Stimulated activated CD4-positive, alpha-beta T cell treated with anti-CD3 and anti-CD28 coated beads, Interleukin-12 subunit alpha, Interleukin-12 subunit beta, amount 100 ng/mL, for 48 hours (primary cell): ENCODE data around the gene POLR3E.

ENCODE experiments used
- DNase-seq, 3 donors: peaks; one replicate each; pipeline ENCODE4 v3.0.0-alpha.2; 2020; ENCODE audit warnings: low read depth in 2 of 3, low spot score in 1 of 3

The POLR3E gene

GRCh38 chr16:22316411-22316811, 19.2 kb downstream of the POLR3E start:
- no peak for DNase-seq

- no peak for DNase-seq
Observed at GRCh38 chr16:22317001-22317530, 19.9 kb downstream of the POLR3E start.

DNA sequence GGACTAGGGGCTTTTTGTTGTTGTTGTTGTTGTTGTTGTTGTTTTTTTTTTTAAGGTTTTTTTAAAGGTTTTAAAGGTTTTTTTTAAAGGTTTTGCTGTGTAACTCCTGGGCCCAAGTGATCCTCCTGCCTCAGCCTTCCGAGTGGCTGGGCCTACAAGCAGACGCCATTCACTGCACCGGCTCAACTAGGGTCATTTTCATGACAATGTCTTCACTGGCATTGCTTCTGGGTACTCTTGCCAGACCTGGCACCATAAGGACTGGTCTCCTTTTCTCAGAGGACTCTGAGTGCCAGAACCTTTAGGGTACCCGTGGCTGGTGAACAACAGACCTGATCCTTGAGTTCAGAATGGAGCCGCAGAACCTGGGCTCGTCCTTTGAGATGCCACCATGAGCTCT, 20.4 kb downstream of the POLR3E start:
- no peak for DNase-seq

- peak; percentile 40 to 68 (median 49) for DNase-seq
Observed at GRCh38 chr16:22318690-22319358, 21.6 kb downstream of the POLR3E start.

- DNase-seq = no peak
Observed at GRCh38 chr16:22320572-22321339, 23.5 kb downstream of the POLR3E start.

- DNase-seq = peak; percentile 36 to 55 (median 52)
Observed at GRCh38 chr16:22321340-22322001, 24.3 kb downstream of the POLR3E start.

DNA sequence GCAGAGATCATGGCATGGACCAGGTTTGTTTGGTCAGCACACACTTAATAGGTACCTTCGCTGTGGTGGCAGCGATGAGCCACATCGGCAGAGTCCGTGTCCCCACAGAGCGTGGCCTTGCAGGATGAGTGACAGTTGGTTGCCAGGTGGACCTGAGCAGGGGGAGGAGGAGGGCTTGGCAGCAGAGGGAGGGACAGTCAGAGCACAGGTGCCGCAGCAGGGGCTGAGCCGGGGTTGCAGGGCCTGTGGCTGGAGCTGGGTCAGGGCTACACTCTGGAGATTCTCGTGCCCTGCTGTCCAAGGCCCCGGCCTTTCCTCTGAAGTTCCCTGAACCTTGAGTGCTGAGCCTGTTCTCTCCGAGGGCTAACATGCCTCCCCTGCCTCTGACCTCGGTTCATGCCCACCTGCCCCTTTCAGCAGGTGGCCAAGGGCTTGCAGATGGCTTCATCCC, 24.8 kb downstream of the POLR3E start:
- no peak for DNase-seq

- DNase-seq = no peak
Observed at GRCh38 chr16:22322741-22323140, 25.5 kb downstream of the POLR3E start.

GRCh38 chr16:22323173-22323958, 26.2 kb downstream of the POLR3E start:
- DNase-seq = no peak

DNA sequence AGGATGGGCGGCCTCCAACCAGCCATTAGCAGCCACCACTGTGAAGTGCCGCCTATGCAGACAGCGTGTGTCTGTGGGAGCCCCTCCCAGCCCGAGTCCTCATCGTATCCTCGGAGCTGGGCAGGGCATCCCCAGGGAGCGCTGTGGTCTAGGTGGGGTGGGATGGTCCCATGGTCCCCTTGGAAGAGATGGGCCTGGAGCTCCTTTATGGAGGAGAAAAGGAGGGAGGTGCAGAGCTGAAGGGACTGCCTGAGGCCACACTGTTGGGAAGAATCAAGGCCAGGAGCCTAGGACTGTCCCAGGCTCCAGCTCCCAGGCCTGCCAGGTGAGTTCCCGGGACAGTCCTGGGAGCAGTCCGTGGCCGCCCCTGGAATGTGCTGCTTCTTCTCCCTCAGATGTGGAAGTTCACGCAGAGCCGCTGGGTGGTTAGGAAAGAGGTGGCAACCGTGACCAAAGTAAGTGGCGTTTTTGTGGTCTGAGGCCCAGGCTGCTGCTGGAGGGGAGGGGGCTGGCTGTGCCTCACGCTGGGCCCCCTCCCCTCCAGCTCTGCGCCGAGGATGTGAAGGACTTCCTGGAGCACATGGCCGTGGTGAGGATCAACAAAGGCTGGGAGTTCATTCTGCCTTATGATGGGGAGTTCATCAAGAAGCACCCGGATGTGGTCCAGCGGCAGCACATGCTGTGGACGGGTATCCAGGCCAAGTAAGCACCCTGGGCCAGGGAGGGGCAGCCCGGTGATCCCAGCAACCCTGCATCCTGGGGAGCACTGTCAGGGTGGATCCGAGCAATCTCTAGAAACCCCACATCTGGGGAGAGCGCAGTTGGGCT, 27.0 kb downstream of the POLR3E start:
- DNase-seq = no peak

DNA sequence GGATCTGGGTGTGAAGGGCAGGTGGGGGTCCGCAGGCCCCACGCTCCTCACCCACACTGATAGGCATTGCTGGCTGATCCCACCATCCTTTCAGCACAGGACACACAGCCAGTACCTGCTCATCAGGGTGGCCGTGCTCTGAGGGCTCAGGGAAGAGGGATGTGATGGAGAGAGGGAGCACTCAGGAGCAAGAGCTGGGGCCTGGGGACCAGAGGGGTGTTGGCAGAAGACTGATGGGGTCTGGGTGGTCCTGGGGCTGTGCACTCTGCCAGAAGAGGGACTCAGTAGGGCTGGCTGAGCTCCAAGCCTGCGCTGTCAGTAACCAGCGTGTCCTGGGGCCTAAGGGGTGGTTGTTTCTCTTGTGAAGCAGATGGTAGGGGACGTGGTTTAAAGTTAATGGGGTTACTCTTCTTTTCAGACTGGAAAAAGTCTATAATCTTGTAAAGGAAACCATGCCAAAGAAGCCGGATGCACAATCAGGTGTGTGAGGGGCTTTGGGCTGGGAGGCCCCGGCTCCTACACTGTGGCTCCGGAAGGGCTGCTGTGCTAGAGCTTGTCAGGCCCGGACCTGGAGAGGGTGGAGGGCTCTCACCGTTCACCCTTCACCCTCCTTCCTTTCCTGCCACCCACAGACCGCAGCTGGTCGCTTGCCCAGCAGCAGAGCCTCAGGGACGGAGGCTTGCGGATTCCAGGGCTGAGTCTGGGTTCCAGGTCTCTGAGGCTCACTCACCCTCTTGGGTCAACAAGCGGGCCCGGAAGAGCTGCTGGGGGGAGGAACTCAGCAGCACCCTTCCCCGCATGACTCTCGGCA, 27.8 kb downstream of the POLR3E start:
- no peak for DNase-seq

GRCh38 chr16:22325598-22326368, 28.6 kb downstream of the POLR3E start:
- no peak for DNase-seq

DNA sequence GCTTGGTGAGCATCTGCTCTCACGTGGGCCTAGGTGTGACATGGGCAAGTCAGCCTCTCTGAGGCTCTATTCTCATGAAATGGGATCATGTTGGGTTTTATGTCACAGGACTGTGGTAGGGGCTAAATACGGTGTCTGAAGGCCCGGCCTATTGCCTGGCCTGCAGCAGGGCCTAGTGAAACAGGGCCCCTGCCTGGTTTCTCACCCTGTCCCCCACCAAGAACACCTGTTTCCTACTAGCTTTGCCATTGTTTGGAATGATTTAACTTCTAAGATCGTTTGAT, 29.1 kb downstream of the POLR3E start:
- no peak for DNase-seq

GRCh38 chr16:22326771-22327445, 29.7 kb downstream of the POLR3E start:
- DNase-seq = no peak

DNA sequence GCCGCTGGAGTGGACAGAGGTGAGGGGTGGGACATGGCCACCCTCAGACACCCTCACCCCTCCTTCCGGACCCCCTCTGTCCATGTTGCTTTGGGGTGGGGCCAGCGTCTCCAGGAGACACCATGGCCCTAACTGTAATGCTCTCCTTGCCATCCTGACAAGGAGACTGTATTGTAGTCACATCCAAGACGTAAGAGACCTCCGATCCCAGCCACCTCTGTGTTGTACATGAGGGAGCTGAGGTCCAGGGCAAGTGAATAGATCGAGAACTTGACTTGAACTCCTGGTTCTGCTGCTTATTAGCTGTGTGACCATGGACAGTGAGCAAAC, 30.2 kb downstream of the POLR3E start:
- no peak for DNase-seq

- no peak for DNase-seq
Observed at GRCh38 chr16:22328081-22328725, 31.0 kb downstream of the POLR3E start.

GRCh38 chr16:22329199-22329695, 32.0 kb downstream of the POLR3E start:
- DNase-seq = no peak

GRCh38 chr16:22330326-22330725, 33.1 kb downstream of the POLR3E start:
- DNase-seq = no peak
